Measurements from ENCODE around the gene ARMC9. TPM values are rescaled to one million over a fixed set of nuclear protein-coding genes. Genes with fewer than 3 reads are reported as not detected.
"Not testable (repeated sequence)": the region's sequence is repeated elsewhere in the genome, so short reads cannot be mapped to it uniquely, and the experiment has no call there.

ARMC9 gene
- total RNA-seq, 4 donors from 2014 or later: 2.2 to 6.9 (median 5.3) TPM

DNA sequence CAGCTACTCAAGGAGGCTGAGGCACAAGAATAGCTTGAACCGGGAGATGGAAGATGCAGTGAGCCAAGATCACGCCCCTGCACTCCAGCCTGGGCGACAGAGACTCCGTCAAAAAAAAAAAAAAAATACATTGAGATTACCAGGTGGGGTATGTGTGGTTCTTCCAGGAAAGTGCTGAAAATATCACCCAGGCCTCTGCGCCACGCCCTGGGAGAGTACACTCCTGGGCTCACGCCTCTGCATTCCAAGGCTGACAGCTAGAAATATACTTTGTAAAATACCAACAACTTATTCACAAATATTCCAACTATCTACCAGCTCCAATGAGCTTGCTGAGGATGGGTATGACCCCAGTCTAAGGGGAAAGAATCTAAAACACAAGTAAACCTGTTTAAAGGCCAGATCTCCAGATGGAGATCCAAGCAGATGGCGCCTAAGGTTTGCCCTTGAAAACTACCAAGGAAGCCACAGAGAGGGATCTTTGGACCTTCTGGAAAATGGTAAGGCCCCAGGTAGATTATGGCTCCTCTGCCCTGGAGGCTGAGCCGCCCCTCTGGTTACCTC is 175.4 kb downstream of the ARMC9 start:
- H3K4me3 ChIP-seq (ENCODE audit: low read depth, poor library complexity, severe bottlenecking): no peak overlapping the region
- TF ChIP-seq CTCF (IDR thresholded peaks at IDR 0.05) (no peak), POLR2A (IDR thresholded peaks at IDR 0.05) (no peak)
- DNase-seq (ENCODE audit: low spot score in 2 of 2): no peak
- 73 to 80% methylated on average over 9 of the region's 9 CpGs for WGBS, 2 donors
- intact Hi-C loops (cut with DNase I; ENCODE audit: low total_unique reads): no loop called here

GRCh38 chr2:231374771-231375170 is 176.3 kb downstream of the ARMC9 start:
- H3K4me3 ChIP-seq (ENCODE audit: low read depth, poor library complexity, severe bottlenecking): no peak overlapping the region
- no peak for TF ChIP-seq CTCF (IDR thresholded peaks at IDR 0.05)
- TF ChIP-seq POLR2A (IDR thresholded peaks at IDR 0.05): no peak
- intact Hi-C loops (cut with DNase I; ENCODE audit: low total_unique reads): no loop called here
- DNase-seq (ENCODE audit: low spot score in 2 of 2): no peak
- 90 to 94% methylated on average over 2 of the region's 2 CpGs for WGBS, 2 donors

GRCh38 chr2:231375994-231376615 is 177.7 kb downstream of the ARMC9 start:
- WGBS, 2 donors: 45 to 49% methylated on average over 11 of the region's 11 CpGs
- DNase-seq (ENCODE audit: low spot score in 2 of 2); H3K4me3 ChIP-seq (ENCODE audit: low read depth, poor library complexity, severe bottlenecking); intact Hi-C loops (cut with DNase I; ENCODE audit: low total_unique reads): not testable (repeated sequence)

DNA sequence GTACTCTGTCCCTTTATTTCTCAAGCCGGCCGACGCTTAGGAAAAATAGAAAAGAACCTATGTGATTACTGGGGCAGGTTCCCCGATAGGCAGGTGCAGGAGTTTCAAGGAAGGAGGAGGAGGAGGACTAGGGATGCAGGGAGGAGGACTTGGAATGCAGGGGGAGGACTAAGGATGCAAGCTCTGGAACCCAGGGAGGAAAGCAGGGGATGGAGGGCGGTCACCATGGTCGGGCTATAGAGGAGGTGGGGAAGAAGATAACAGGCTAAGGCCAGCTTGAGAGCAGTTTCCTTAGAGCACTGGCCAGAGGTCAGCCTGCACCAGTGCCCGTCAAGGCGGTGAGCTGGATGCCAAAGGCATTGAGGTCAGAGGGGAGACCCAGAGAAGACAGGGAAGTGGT is 178.4 kb downstream of the ARMC9 start:
- WGBS, 2 donors: 75 to 77% methylated on average over 8 of the region's 8 CpGs
- no peak overlapping the region for H3K4me3 ChIP-seq (ENCODE audit: low read depth, poor library complexity, severe bottlenecking)
- intact Hi-C loops (cut with DNase I; ENCODE audit: low total_unique reads): no loop called here
- DNase-seq (ENCODE audit: low spot score in 2 of 2): no peak
- TF ChIP-seq POLR2A (IDR thresholded peaks at IDR 0.05): no peak
- TF ChIP-seq CTCF (IDR thresholded peaks at IDR 0.05): no peak

GRCh38 chr2:231378026-231378722 is 179.7 kb downstream of the ARMC9 start:
- no peak overlapping the region for H3K4me3 ChIP-seq (ENCODE audit: low read depth, poor library complexity, severe bottlenecking)
- WGBS, 2 donors: 53 to 60% methylated on average over 12 to 13 of the region's 13 CpGs
- TF ChIP-seq POLR2A (IDR thresholded peaks at IDR 0.05): no peak
- TF ChIP-seq CTCF (IDR thresholded peaks at IDR 0.05): no peak
- no peak for DNase-seq (ENCODE audit: low spot score in 2 of 2)
- intact Hi-C loops (cut with DNase I; ENCODE audit: low total_unique reads): no loop called here

Data from lower leg skin (tissue), 4 donors.